ENCODE data around the gene C1orf226. TPM values are rescaled to one million over a fixed set of nuclear protein-coding genes. Genes with fewer than 3 reads are reported as not detected.

C1orf226 gene
- total RNA-seq, 2 donors from 2014 or later = 5.1 to 6.2 TPM

- 69 to 97% methylated on average over 2 to 4 of the region's 4 CpGs for WGBS, 2 experiments (ENCODE audit: insufficient coverage in 1 of 2, insufficient read length in 1 of 2)
- no peak overlapping the region for H3K27ac ChIP-seq (ENCODE audit: low read depth, low read length)
- no peak overlapping the region for H3K27ac Mint-ChIP-seq
Measured at GRCh38 chr1:162368451-162368850, 13.1 kb upstream of the C1orf226 start.

GRCh38 chr1:162369571-162369970 lies 12.0 kb upstream of the C1orf226 start:
- H3K36me3 Mint-ChIP-seq (ENCODE audit: low read depth) = no peaks in the 10 kb centered on the region
- peaks cover 19% of the 10 kb centered on the region for H3K27me3 Mint-ChIP-seq (ENCODE audit: insufficient read depth)
- DNase-seq = no peak
- no peak overlapping the region for H3K9ac ChIP-seq (ENCODE audit: extremely low read depth, low read length, poor library complexity, severe bottlenecking)
- H3K4me1 ChIP-seq (ENCODE audit: control insufficient read depth, insufficient read depth, low read length) = peaks cover 7% of the 10 kb centered on the region
- 93 to 94% methylated on average over 3 to 7 of the region's 7 CpGs for WGBS, 2 experiments (ENCODE audit: insufficient coverage in 1 of 2, insufficient read length in 1 of 2)
- H3K27ac ChIP-seq (ENCODE audit: low read depth, low read length) = no peak overlapping the region
- H3K9me3 Mint-ChIP-seq = no peaks in the 10 kb centered on the region
- H3K4me3 ChIP-seq (ENCODE audit: low read length) = no peak overlapping the region
- H3K36me3 ChIP-seq (ENCODE audit: control insufficient read depth, insufficient read depth, low read length) = no peaks in the 10 kb centered on the region
- H3K4me1 Mint-ChIP-seq = peaks cover 13% of the 10 kb centered on the region
- H3K27me3 ChIP-seq (ENCODE audit: control insufficient read depth, insufficient read depth, low read length, poor library complexity, severe bottlenecking) = peaks cover 19% of the 10 kb centered on the region
- no peak overlapping the region for H3K4me3 Mint-ChIP-seq
- H3K27ac Mint-ChIP-seq = no peak overlapping the region
- no peak for TF ChIP-seq CTCF (conservative IDR thresholded peaks at IDR 0.05)
- H3K9me3 ChIP-seq (ENCODE audit: control insufficient read depth, low read length) = no peaks in the 10 kb centered on the region

More at GRCh38 chr1:162368451-162368850, 13.1 kb upstream of the C1orf226 start:
- H3K9me3 Mint-ChIP-seq = no peaks in the 10 kb centered on the region
- Histone ChIP-seq H3K9me3 (ENCODE audit: control insufficient read depth, low read length) (no peaks in the 10 kb centered on the region), H3K27me3 (ENCODE audit: control insufficient read depth, insufficient read depth, low read length, poor library complexity, severe bottlenecking) (peaks cover 11% of the 10 kb centered on the region), H3K4me3 (ENCODE audit: low read length) (no peak overlapping the region), H3K9ac (ENCODE audit: extremely low read depth, low read length, poor library complexity, severe bottlenecking) (no peak overlapping the region), H3K4me1 (ENCODE audit: control insufficient read depth, insufficient read depth, low read length) (peaks cover 7% of the 10 kb centered on the region), H3K36me3 (ENCODE audit: control insufficient read depth, insufficient read depth, low read length) (no peaks in the 10 kb centered on the region)
- DNase-seq = no peak
- H3K36me3 Mint-ChIP-seq (ENCODE audit: low read depth) = no peaks in the 10 kb centered on the region
- no peak for TF ChIP-seq CTCF (conservative IDR thresholded peaks at IDR 0.05)
- no peak overlapping the region for H3K4me3 Mint-ChIP-seq
- H3K4me1 Mint-ChIP-seq = peaks cover 12% of the 10 kb centered on the region
- peaks cover 13% of the 10 kb centered on the region for H3K27me3 Mint-ChIP-seq (ENCODE audit: insufficient read depth)

GRCh38 chr1:162370161-162370560 lies 11.4 kb upstream of the C1orf226 start:
- no peak overlapping the region for H3K4me3 Mint-ChIP-seq

More at GRCh38 chr1:162370161-162370560, 11.4 kb upstream of the C1orf226 start:
- Mint-ChIP-seq H3K27ac (no peak overlapping the region), H3K9me3 (no peaks in the 10 kb centered on the region), H3K4me1 (peaks cover 13% of the 10 kb centered on the region), H3K27me3 (ENCODE audit: insufficient read depth) (peaks cover 24% of the 10 kb centered on the region), H3K36me3 (ENCODE audit: low read depth) (no peaks in the 10 kb centered on the region)
- H3K9ac ChIP-seq (ENCODE audit: extremely low read depth, low read length, poor library complexity, severe bottlenecking) = no peak overlapping the region
- 91% methylated on average over 1 of the region's 1 CpG; no CpG with 5 or more reads in 1 of the 2 experiments for WGBS, 2 experiments (ENCODE audit: insufficient coverage in 1 of 2, insufficient read length in 1 of 2)
- no peak overlapping the region for H3K27ac ChIP-seq (ENCODE audit: low read depth, low read length)
- H3K36me3 ChIP-seq (ENCODE audit: control insufficient read depth, insufficient read depth, low read length) = no peaks in the 10 kb centered on the region
- peaks cover 7% of the 10 kb centered on the region for H3K4me1 ChIP-seq (ENCODE audit: control insufficient read depth, insufficient read depth, low read length)
- peaks cover 19% of the 10 kb centered on the region for H3K27me3 ChIP-seq (ENCODE audit: control insufficient read depth, insufficient read depth, low read length, poor library complexity, severe bottlenecking)
- TF ChIP-seq CTCF (conservative IDR thresholded peaks at IDR 0.05) = no peak
- no peak overlapping the region for H3K4me3 ChIP-seq (ENCODE audit: low read length)
- no peaks in the 10 kb centered on the region for H3K9me3 ChIP-seq (ENCODE audit: control insufficient read depth, low read length)
- no peak for DNase-seq
